Stimulated activated naive CD8-positive, alpha-beta T cell treated with anti-CD3 and anti-CD28 coated beads, Interleukin-15, amount 100 ng/mL, for 72 hours (primary cell): ENCODE data around the gene VCP.

Experiments
- ATAC-seq: fragments of 150-1000 bp; cut with Tn5 transposase; 2 replicates; pipeline ENCODE4 v1.10.0; 2021; ENCODE audit warnings: mild to moderate bottlenecking, moderate library complexity
- DNase-seq, 2 donors: peaks; one replicate each; pipeline ENCODE4 v3.0.0; 2021 to 2022
- H3K27ac Mint-ChIP-seq, 2 donors: one replicate each; pipeline ENCODE4 v1.8.0; 2022; ENCODE audit warnings: mild to moderate bottlenecking in 2 of 2, mixed read lengths in 2 of 2, moderate library complexity in 2 of 2
- H3K27me3 Mint-ChIP-seq: one replicate; pipeline ENCODE4 v1.8.0; 2022; ENCODE audit warnings: mixed read lengths
- H3K4me1 Mint-ChIP-seq: one replicate; pipeline ENCODE4 v1.8.0; 2022; ENCODE audit warnings: mild to moderate bottlenecking, mixed read lengths
- H3K4me3 Mint-ChIP-seq, 2 donors: one replicate each; pipeline ENCODE4 v1.8.0; 2022; ENCODE audit warnings: mild to moderate bottlenecking in 2 of 2, mixed read lengths in 2 of 2, moderate library complexity in 1 of 2
- H3K9me3 Mint-ChIP-seq, 2 donors: one replicate each; pipeline ENCODE4 v1.8.0; 2022; ENCODE audit warnings: mixed read lengths in 2 of 2

Gene VCP

DNA sequence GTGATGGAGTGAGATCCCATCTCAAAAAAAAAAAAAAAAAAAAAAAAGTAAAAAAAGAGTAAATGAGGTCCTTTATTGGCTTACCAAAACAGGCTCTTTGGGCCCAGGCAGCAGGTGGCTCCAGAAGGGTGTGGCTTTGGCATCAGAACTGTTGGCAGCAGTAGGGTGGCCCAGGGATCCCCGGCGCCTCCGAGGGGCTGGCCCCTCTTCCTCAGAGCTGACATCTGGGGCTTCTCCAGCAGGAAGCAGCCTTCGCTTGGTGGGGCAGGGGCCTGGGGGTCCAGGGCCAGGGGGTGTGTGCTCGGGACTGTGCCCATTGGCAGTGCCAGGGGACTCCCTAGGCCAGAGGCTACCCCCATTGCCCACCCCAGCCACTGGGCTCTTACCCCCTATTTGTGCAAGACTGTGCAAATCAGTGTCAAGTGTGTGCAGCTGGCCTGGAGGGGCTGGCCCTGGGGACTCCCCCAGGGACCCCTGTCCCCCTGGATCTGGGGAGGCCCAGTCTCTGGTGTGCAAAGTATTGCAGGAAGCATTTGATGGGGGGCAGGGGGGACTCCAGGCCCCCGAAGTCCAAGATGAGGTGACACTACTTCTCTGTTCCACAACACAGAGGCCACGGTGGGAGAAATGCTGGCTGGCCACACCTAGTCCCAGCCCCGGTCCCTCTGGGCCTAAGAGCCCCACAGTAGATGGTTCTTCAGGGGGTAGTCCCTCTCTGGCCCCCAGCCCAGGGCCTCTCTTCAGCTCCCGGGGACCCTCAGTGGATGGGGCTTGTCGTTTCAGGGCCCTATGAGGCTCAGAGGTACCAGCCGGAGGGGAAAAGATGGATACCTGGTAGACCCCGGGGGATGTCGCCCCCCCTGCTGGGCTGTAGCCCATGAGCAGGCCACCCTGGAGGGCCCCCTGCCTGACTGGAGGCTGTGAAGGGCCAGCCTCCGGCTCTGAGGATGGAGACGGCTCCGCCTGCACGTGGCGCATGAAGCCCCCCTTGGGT, 35.2 kb upstream of the VCP start:
- H3K9me3 Mint-ChIP-seq = no peaks in the 10 kb centered on the region
- no peak overlapping the region for H3K4me3 Mint-ChIP-seq
- peaks cover 39% of the 10 kb centered on the region for H3K4me1 Mint-ChIP-seq
- no peak for DNase-seq
- peak overlapping the region in 1 of 2 donors; percentile 60 for H3K27ac Mint-ChIP-seq
- H3K27me3 Mint-ChIP-seq = no peaks in the 10 kb centered on the region
- no peak for ATAC-seq

DNA sequence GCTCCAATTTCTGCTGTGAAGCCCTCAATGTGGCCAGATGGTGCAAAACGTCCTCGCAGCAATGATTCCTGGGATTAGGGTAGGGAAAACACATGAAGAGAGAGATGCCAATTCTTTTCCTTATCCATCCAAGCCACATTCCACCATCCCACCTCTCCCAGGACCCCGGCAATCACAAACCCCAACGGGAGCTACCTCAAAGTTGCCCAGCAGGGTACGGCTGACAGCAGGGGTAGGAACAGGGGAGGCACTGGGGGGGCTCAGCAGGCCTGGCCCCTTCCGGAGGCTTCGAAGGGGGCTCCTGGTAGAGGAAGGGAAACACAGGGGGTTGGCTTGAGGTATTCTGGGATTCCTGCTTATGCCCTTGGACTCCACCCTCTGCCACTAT, 33.9 kb upstream of the VCP start:
- H3K4me3 Mint-ChIP-seq = no peak overlapping the region
- H3K4me1 Mint-ChIP-seq = peaks cover 39% of the 10 kb centered on the region
- H3K27me3 Mint-ChIP-seq = no peaks in the 10 kb centered on the region
- no peak for DNase-seq
- ATAC-seq = no peak
- H3K27ac Mint-ChIP-seq = no peak overlapping the region
- no peaks in the 10 kb centered on the region for H3K9me3 Mint-ChIP-seq

DNA sequence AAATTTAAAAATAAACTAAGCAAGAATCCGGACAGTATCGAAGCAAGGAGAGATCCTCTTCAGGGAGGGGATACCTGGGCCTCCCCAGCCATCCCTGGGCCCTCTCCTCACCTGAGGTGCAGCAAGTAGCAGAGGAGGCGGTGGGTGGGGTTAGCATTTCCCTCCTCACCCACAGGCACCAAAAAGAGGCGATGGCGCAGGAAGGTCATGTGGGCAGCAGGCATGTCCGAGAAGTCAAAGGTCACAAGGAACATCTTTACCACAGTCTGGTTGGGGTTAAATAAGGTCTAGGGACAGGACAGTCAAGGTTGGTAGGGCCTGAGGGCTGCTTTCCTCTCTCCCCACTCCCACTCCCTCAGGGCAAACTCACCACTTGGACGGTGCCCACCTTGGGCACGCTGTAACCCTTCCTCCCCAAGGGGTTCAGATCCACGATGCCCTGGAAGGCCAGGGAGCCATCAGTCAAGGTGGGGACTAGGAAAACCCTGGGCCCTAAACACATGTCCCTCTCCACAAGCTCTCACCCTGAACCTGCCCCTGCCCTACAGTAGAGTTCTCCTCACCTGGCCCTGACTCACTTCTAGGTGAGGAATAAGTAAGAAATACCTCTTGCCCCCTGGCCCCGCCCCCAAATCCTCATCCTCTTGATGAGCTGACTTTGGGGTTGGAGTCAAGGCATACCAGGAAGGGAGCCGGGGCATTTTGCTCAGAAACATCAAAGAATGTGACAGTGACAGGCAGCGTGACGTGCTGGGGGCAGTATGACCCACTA, 33.3 kb upstream of the VCP start:
- DNase-seq (no peak), ATAC-seq (no peak)
- Mint-ChIP-seq H3K27ac (no peak overlapping the region), H3K4me1 (peaks cover 39% of the 10 kb centered on the region), H3K9me3 (no peaks in the 10 kb centered on the region), H3K4me3 (no peak overlapping the region), H3K27me3 (no peaks in the 10 kb centered on the region)

DNA sequence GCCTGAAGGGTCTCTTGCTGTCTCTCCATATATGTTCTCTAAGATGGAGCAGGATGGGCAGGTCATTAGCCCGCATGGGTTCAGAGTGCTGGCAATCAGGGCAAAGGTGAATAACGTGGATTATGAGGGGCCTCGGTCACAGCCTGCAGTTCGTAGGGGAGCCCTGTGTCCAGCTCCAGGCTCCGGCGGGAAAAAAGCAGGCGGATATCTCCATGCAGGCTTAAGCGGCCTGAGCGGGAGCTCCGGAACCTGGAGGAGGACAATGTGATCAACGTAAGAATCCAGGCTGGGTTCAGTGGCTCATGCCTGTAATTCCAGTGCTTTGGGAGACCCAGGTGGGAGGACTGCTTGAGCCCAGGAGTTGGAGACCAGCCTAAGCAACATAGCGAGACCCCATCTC, 32.7 kb upstream of the VCP start:
- H3K27ac Mint-ChIP-seq = no peak overlapping the region
- ATAC-seq (no peak), DNase-seq (no peak)
- H3K9me3 Mint-ChIP-seq = no peaks in the 10 kb centered on the region
- peaks cover 39% of the 10 kb centered on the region for H3K4me1 Mint-ChIP-seq
- no peak overlapping the region for H3K4me3 Mint-ChIP-seq
- H3K27me3 Mint-ChIP-seq = no peaks in the 10 kb centered on the region

DNA sequence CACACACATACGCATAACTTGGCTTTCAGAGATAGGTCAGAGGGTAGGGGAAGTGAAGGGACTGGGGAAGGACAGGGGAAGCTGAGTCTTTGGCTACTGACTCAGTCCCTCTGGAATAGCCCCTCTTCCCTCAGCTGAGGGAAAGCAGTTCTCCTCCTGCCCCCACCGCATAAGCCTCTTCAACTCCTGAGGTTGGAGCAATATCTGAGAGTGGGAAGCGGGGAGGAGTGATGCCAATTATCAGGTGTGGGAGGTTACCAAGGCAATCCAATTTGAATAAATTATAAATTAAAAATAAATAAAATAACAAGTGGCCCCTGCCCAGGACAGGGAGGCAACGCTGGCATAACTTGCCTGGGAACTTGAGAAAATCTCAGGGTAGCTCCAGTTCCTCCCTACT, 32.2 kb upstream of the VCP start:
- no peak for DNase-seq
- ATAC-seq = no peak
- H3K27me3 Mint-ChIP-seq = no peaks in the 10 kb centered on the region
- no peaks in the 10 kb centered on the region for H3K9me3 Mint-ChIP-seq
- H3K4me1 Mint-ChIP-seq = peaks cover 41% of the 10 kb centered on the region
- H3K27ac Mint-ChIP-seq = no peak overlapping the region
- H3K4me3 Mint-ChIP-seq = no peak overlapping the region

DNA sequence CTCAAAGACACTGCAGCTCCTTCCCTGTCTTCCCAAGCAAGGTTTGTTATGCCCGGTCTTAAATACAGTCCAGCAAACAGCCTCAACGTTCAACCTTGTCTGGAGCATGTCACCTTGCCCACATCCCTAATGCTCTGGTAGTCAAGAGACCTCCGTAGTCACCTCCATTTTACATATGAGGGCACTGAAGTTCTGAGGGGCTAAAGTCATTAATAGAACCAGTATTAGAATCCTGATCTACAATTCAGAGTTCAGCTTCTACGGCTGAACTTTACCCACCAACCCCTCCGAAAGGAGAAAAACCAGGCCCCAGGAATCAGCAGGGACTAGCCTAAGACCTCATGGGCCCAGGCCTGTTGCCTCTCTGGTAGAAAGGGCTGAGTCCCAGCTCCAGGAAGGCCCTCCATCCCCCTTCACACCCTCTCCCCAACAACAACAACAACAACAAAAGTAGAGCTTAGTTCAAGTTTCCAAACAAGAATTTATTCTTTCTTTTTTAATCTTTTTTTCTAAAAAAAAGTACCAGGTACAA, 31.3 kb upstream of the VCP start:
- no peak for DNase-seq
- Mint-ChIP-seq H3K27ac (peak overlapping the region; percentile 93 to 99), H3K27me3 (no peaks in the 10 kb centered on the region), H3K9me3 (no peaks in the 10 kb centered on the region), H3K4me1 (peaks cover 45% of the 10 kb centered on the region), H3K4me3 (peak overlapping the region; percentile 96 to 99)
- no peak for ATAC-seq

DNA sequence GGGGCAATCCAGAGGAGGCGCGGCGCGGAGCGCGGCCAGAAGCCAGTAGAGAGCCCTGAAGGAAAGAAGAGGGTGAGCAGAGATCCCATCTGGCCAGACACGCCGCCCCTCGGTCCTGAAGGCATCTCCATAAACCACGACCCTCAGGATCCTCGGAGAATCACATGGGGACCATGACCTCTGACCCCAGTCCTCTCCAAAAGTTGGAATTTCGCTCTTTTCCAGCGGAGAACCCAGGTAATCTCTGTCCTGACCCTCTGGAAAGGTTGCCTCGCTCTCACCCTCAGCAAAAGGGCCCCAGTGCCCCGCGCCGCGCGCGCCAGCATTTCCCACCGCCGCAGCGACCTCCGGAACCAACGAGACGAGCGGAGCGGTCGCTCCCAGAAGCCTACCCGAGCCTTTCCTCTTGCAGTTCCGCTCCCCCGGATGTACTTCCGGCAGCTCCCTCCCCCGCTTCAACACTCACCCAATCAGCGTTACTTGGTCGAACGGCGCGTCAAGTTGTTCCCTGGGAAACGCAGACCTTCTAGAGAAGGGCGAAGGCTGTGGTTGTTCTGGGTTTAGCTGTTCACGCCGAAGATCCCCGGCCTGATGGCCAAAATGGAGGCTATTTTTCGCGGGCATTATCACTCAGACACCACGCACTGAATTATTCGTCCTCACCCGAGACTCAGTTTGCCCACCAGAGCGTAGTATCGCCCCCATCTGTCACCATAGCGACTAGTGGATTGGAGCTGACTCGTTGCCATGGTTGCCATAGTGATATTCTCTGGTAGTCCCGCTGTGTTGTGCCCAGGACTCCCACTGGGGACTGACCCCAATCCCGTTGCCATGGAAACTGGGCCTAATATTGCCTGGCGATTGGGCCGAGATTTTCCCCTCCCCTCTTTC, 30.6 kb upstream of the VCP start, which contains the start of gene STOML2:
Gene STOML2 (minus strand): TSS at position 363 of the 891 bp plus-strand sequence. CDS start 37 bp downstream, at position 326.
- Mint-ChIP-seq H3K4me1 (peaks cover 46% of the 10 kb centered on the region), H3K4me3 (peak within 1 kb of the TSS; percentile 96 to 99), H3K27ac (peak within 1 kb of the TSS; percentile 99), H3K27me3 (no peaks in the 10 kb centered on the region), H3K9me3 (no peaks in the 10 kb centered on the region)
- DNase-seq (peak; percentile 81 to 93), ATAC-seq (peak; percentile 98)

DNA sequence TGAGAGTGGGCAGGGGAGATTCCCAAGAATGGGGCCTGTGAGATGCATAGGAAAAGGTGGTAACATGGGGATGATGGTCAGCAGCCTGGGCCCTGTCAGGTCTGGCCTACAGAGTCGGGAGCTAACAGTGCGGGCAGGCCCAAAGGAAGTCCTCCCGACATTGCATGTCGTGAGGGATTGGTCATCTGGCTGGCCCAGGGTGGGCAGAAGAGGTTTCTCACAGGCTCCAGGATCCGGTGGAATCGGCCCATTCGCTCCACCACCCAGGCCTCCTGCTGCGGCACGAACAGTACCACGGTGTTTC, 30.0 kb upstream of the VCP start:
- peak overlapping the region; percentile 99 for H3K27ac Mint-ChIP-seq
- H3K9me3 Mint-ChIP-seq = no peaks in the 10 kb centered on the region
- no peak for DNase-seq
- H3K27me3 Mint-ChIP-seq = no peaks in the 10 kb centered on the region
- peak; percentile 47 for ATAC-seq
- peaks cover 52% of the 10 kb centered on the region for H3K4me1 Mint-ChIP-seq
- H3K4me3 Mint-ChIP-seq = peak overlapping the region; percentile 96 to 99

DNA sequence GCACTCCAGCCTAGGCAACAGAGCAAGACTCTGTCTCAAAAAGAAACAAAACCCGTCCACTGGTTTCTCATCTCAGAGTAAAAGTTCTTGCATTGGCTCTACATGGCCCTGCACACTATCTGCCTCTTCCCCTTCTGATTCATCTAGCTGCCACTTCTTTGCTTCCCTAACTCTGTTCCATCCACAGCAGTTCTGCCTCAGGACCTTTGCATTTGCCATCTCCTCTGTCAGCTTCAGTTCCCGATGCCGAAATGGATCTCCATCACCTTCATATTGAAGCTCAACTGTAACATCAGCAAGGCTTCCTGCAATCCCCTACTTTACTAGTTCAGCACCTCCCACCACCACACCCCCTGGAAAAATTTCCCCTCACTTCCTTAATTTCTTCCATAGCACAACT, 25.1 kb upstream of the VCP start:
- no peak for ATAC-seq
- H3K9me3 Mint-ChIP-seq = no peaks in the 10 kb centered on the region
- peak overlapping the region in 1 of 2 donors; percentile 35 for H3K4me3 Mint-ChIP-seq
- peaks cover 78% of the 10 kb centered on the region for H3K4me1 Mint-ChIP-seq
- no peak for DNase-seq
- peak overlapping the region; percentile 14 to 65 for H3K27ac Mint-ChIP-seq
- H3K27me3 Mint-ChIP-seq = no peaks in the 10 kb centered on the region

DNA sequence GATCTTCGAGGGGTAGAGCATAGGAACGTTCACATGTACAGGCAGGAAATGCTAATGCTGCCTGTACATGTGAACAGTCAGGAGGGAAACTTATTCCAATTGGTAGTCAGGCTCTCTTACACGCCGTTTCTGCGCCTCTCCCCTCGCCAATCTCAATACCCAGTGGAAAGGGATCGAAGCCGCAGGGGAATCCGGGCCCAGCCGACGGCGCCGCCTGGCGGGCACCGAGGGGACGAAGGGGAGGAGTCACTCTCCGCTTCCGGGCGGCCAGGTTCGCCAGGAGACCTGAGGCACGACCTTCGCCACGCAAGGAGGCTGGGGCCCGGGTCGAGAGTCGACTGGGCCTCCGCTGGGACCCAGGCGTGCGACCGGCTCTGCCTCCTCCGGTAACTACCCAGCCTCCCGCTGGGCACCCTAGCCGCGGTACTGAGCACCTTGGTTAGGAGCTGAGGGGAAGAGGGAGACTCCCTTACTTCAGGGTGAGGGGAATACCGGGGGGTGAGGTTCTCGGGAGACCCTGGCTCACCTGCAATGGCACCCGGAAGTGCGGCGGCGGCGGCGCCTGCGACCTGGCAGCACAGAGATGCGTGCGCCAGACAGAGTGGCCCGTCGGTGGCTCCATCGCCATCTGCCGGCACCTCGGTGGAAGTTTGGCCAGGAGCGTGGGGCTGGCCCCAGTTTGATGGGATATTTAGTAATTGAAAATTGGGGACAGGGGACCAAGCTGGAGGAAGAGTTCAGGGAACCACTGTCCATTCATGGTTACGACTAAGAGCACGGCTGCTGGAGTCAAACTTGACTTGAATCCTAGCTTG, 23.8 kb upstream of the VCP start, which contains the start of gene PIGO:
Gene PIGO (minus strand): TSS at position 557 of the 815 bp plus-strand sequence. CDS start 1,026 bp downstream, outside the sequence.
- H3K4me1 Mint-ChIP-seq = peaks cover 65% of the 10 kb centered on the region
- DNase-seq = peak; percentile 92 to 93
- peak; percentile 94 for ATAC-seq
- H3K4me3 Mint-ChIP-seq = peak within 1 kb of the TSS; percentile 87 to 92
- no peaks in the 10 kb centered on the region for H3K9me3 Mint-ChIP-seq
- peak within 1 kb of the TSS; percentile 97 to 99 for H3K27ac Mint-ChIP-seq
- H3K27me3 Mint-ChIP-seq = no peaks in the 10 kb centered on the region

DNA sequence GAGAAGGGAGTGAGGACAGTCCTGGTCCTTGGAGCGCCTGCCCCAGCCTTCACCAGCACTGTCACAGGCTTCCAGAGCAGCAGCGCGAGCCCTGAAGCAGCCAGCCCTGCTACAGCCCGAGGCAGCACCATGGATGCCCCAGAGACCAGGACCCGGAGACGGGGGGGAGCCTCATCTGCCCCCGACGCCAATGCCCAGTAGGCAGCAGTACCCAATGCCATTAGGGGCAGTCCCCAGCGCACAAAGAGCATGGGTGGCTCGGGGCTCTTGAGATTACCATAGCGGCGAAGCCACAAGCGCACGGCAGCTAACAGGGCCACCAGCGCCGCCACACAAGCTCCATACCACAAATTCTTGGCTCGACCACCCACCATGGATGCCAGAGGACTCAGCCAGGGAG, 19.1 kb upstream of the VCP start:
- Mint-ChIP-seq H3K27ac (no peak overlapping the region), H3K4me1 (peaks cover 29% of the 10 kb centered on the region), H3K27me3 (no peaks in the 10 kb centered on the region), H3K4me3 (no peak overlapping the region), H3K9me3 (no peaks in the 10 kb centered on the region)
- DNase-seq (no peak), ATAC-seq (no peak)

DNA sequence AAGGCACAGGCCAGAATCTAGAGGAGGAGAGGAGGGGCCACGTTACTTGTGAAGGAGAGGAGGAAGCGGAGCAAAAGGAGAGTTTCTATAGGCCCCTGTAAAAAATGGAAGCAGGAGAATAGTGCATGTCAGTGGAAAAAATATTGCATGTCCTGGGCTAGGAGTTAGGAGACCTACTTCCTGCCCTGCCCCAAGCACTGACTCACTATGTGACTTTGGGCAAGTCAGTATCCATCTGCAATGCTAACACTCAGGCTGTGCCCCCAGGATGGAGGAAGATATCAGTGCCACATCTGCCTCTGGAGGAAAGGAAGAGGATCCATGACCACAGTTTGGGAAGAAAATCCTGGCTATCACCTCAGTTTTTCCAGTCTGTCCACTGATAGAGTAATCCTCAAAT, 17.0 kb upstream of the VCP start:
- ATAC-seq (no peak), DNase-seq (no peak)
- no peaks in the 10 kb centered on the region for H3K27me3 Mint-ChIP-seq
- H3K4me1 Mint-ChIP-seq = peaks cover 9% of the 10 kb centered on the region
- H3K9me3 Mint-ChIP-seq = no peaks in the 10 kb centered on the region
- H3K4me3 Mint-ChIP-seq = no peak overlapping the region
- no peak overlapping the region for H3K27ac Mint-ChIP-seq

DNA sequence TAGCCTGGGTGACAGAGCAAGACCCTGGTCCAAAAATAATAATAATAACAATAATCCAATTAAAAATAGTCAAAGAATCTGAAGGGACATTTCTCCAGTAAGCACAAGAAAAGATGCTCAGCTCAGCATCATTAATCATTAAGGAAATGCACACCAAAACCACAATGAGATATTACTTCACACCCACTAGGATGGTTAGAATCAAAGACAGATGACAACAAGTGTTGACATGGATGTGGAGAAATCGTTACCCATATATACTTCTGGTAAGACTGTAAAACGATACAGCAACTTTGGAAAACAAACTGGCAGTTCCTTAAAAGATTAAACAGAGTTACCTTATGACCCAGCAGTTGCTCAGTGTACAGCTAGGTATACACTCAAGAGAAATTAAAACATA, 12.7 kb upstream of the VCP start:
- Mint-ChIP-seq H3K4me1 (peaks cover 4% of the 10 kb centered on the region), H3K27me3 (no peaks in the 10 kb centered on the region), H3K27ac (no peak overlapping the region), H3K9me3 (no peaks in the 10 kb centered on the region), H3K4me3 (no peak overlapping the region)
- DNase-seq (no peak), ATAC-seq (no peak)
